Measurements from ENCODE around the gene RHOG. TPM values are rescaled to one million over a fixed set of nuclear protein-coding genes. Genes with fewer than 3 reads are reported as not detected.

The RHOG gene
- total and polyA plus RNA-seq, 9 of the 15 experiments (the other 6 are each of a cell fraction or from before 2014, with no cell fraction given) = 22.6 to 162 (median 80.3) TPM

DNA sequence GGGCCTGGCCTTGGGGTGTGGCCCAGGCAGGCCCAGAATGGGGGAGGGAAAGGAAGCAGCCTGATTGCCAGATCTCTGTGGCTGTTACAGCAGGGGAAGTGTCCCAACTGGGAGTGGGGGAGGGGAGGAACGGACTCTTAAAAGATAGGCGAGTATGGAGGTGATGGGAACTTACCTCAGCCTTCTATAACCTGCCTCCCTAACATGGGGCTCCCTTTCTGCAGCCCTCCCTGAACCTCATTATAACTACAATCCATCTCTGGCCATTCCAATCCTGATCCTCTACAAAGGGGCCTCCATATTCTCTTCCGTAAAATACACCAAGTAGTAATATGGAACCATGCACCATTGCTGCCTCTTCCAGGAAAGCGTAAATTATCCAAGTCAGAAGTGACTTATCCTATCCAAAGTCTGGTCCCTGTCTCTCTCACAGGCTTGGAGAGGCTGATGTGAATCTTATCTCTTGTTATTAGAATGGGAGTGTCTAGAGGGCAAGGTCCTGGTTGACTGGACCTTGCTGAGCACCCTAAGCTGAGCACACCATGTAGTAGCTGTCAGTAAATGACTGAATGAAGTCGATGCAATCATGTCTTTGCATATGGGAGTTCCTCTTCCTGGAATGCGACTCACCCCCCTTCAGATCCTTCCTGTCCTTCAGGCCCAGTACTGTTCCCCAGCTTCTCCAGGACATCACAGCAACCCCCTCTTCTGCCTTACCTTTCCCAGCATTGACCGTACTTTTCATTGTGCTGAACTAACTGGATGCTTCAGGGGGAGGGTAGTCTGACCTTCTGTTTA, 5.9 kb downstream of the RHOG start (continued):
- TF ChIP-seq, protein P1, sequence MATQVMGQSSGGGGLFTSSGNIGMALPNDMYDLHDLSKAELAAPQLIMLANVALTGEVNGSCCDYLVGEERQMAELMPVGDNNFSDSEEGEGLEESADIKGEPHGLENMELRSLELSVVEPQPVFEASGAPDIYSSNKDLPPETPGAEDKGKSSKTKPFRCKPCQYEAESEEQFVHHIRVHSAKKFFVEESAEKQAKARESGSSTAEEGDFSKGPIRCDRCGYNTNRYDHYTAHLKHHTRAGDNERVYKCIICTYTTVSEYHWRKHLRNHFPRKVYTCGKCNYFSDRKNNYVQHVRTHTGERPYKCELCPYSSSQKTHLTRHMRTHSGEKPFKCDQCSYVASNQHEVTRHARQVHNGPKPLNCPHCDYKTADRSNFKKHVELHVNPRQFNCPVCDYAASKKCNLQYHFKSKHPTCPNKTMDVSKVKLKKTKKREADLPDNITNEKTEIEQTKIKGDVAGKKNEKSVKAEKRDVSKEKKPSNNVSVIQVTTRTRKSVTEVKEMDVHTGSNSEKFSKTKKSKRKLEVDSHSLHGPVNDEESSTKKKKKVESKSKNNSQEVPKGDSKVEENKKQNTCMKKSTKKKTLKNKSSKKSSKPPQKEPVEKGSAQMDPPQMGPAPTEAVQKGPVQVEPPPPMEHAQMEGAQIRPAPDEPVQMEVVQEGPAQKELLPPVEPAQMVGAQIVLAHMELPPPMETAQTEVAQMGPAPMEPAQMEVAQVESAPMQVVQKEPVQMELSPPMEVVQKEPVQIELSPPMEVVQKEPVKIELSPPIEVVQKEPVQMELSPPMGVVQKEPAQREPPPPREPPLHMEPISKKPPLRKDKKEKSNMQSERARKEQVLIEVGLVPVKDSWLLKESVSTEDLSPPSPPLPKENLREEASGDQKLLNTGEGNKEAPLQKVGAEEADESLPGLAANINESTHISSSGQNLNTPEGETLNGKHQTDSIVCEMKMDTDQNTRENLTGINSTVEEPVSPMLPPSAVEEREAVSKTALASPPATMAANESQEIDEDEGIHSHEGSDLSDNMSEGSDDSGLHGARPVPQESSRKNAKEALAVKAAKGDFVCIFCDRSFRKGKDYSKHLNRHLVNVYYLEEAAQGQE (IDR thresholded peaks at IDR 0.05; ENCODE audit: borderline replicate concordance) = peak; percentile 57; the same call in 1 of the 2 replicates
- TF ChIP-seq, protein P1 (CRISPR knock-in tag; IDR thresholded peaks at IDR 0.05; ENCODE audit: low read depth) = no peak
- TF ChIP-seq NR0B1 (IDR thresholded peaks at IDR 0.05; ENCODE audit: partially characterized antibody) (no peak), HDAC1 (IDR thresholded peaks at IDR 0.05) (peak; percentile 21 to 77; a peak in 1 of 4 replicates)

All from K562 (cell line).